BJ (cell line): ENCODE results near the gene MICAL1. TPM values are rescaled to one million over a fixed set of nuclear protein-coding genes. Genes with fewer than 3 reads are reported as not detected.

ENCODE experiments used
- CTCF ChIA-PET: fragments of 350-600 bp; formaldehyde crosslinking; extraction: SDS; loops from one replicate; lab custom pipeline; 2021; ENCODE audit warnings: antibody characterized with exemption, inconsistent platforms; lab: Yijun Ruan, JAX
- POLR2A ChIA-PET: fragments of 300-600 bp; sonication (Branson Sonifier 250); formaldehyde crosslinking; extraction: SDS; loops from one replicate; lab custom pipeline; 2021; ENCODE audit warnings: antibody characterized with exemption; lab: Charles Lee
- DNase-seq: peaks from one replicate; pipeline ENCODE4 v3.0.0-alpha.2; 2011; ENCODE audit warnings: low read depth
- H3K27me3 ChIP-seq: 2 replicates; pipeline ENCODE4 v1.6.0; 2011; ENCODE audit warnings: low read length; ENCODE audit not compliant: control insufficient read depth, insufficient read depth
- H3K36me3 ChIP-seq: 2 replicates; pipeline ENCODE4 v1.5.1; 2011; ENCODE audit warnings: low read length; ENCODE audit not compliant: control insufficient read depth, insufficient read depth
- H3K4me3 ChIP-seq: 2 replicates; pipeline ENCODE4 v1.5.1; 2011; ENCODE audit warnings: low read depth, mild to moderate bottlenecking, control low read depth, low read length
- polyA minus RNA-seq: library from RNA; depleted of rRNA, polyadenylated mRNA; stranded (reverse); fragments of >200 nt; gene quantifications from 2 replicates; pipeline ENCODE4 v1.2.3, GENCODE V29; 2011; rRNA and poly(A)+ RNA removed
- polyA plus RNA-seq: library from polyadenylated mRNA; depleted of rRNA; stranded (reverse); fragments of >200 nt; gene quantifications from 2 replicates; pipeline ENCODE4 v1.2.3, GENCODE V29; 2011; rRNA removed
- TF ChIP-seq, protein P1 (sequence below): IDR thresholded peaks from 2 replicates; pipeline ENCODE4 v1.5.1; 2011; ENCODE audit warnings: low read depth, mild to moderate bottlenecking, control low read depth, inconsistent platforms, low read length, moderate library complexity; ENCODE audit not compliant: insufficient read depth

Gene MICAL1, protein sequence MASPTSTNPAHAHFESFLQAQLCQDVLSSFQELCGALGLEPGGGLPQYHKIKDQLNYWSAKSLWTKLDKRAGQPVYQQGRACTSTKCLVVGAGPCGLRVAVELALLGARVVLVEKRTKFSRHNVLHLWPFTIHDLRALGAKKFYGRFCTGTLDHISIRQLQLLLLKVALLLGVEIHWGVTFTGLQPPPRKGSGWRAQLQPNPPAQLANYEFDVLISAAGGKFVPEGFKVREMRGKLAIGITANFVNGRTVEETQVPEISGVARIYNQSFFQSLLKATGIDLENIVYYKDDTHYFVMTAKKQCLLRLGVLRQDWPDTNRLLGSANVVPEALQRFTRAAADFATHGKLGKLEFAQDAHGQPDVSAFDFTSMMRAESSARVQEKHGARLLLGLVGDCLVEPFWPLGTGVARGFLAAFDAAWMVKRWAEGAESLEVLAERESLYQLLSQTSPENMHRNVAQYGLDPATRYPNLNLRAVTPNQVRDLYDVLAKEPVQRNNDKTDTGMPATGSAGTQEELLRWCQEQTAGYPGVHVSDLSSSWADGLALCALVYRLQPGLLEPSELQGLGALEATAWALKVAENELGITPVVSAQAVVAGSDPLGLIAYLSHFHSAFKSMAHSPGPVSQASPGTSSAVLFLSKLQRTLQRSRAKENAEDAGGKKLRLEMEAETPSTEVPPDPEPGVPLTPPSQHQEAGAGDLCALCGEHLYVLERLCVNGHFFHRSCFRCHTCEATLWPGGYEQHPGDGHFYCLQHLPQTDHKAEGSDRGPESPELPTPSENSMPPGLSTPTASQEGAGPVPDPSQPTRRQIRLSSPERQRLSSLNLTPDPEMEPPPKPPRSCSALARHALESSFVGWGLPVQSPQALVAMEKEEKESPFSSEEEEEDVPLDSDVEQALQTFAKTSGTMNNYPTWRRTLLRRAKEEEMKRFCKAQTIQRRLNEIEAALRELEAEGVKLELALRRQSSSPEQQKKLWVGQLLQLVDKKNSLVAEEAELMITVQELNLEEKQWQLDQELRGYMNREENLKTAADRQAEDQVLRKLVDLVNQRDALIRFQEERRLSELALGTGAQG
- polyA plus RNA-seq (47.3 and 84.6 TPM in 2 replicates), polyA minus RNA-seq (42.1 and 64.6 TPM in 2 replicates)

DNA sequence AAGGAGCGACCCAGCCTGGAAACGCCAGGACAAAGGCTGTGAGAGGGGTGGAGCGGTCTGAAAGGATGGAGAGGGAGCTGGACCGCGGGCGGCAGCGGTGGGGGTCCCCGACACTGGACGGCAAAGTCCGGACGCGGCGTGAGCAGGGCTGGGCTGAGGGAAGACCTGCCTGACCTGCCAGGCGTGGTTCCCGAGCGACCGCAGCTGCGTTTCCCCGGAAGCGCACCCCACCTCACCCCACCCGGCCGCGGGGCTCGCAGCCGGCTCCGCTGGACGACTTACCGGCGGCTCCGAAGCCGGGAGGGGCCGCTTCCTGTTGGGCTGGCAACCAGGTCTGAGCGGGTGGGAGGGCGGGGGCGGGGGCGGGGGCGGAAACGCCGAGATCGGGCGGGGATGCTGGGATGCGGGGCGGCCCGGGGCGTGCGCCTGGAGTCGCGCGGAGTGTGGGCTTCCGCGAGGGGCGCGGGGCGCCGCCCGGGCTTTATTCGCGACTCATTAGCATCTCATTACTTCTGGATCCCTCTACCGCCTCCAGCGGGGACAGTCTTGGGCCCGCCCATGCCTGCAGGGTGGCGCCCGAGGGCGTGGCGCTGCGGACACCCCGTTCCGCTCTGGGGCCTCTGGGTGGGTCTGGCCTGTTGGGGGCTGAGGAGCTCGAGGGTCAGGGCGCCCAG lies at the start of gene MICAL1:
Gene MICAL1 (minus strand): TSS at position 336 of the 674 bp plus-strand sequence. CDS start 1,576 bp downstream, outside the sequence.
- Histone ChIP-seq H3K4me3 (peak within 1 kb of the TSS; percentile 92), H3K36me3 (peaks cover 11% of the 10 kb centered on the region), H3K27me3 (no peaks in the 10 kb centered on the region)
- POLR2A ChIA-PET: interaction anchor here (0.5 to 0.6 kb wide), 3 partner anchors 15 to 73 kb away, joined by 4 to 16 read pairs (median 8); partner anchors contain the start of genes CD164, PPIL6 and SMPD2
- TF ChIP-seq, protein P1, sequence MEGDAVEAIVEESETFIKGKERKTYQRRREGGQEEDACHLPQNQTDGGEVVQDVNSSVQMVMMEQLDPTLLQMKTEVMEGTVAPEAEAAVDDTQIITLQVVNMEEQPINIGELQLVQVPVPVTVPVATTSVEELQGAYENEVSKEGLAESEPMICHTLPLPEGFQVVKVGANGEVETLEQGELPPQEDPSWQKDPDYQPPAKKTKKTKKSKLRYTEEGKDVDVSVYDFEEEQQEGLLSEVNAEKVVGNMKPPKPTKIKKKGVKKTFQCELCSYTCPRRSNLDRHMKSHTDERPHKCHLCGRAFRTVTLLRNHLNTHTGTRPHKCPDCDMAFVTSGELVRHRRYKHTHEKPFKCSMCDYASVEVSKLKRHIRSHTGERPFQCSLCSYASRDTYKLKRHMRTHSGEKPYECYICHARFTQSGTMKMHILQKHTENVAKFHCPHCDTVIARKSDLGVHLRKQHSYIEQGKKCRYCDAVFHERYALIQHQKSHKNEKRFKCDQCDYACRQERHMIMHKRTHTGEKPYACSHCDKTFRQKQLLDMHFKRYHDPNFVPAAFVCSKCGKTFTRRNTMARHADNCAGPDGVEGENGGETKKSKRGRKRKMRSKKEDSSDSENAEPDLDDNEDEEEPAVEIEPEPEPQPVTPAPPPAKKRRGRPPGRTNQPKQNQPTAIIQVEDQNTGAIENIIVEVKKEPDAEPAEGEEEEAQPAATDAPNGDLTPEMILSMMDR: peak; percentile 54
- CTCF ChIA-PET: interaction anchor here (0.6 to 1.2 kb wide), 4 partner anchors 9 to 39 kb away, joined by 3 to 4 read pairs (median 4); no protein-coding TSS in a partner anchor
- DNase-seq: no peak

DNA sequence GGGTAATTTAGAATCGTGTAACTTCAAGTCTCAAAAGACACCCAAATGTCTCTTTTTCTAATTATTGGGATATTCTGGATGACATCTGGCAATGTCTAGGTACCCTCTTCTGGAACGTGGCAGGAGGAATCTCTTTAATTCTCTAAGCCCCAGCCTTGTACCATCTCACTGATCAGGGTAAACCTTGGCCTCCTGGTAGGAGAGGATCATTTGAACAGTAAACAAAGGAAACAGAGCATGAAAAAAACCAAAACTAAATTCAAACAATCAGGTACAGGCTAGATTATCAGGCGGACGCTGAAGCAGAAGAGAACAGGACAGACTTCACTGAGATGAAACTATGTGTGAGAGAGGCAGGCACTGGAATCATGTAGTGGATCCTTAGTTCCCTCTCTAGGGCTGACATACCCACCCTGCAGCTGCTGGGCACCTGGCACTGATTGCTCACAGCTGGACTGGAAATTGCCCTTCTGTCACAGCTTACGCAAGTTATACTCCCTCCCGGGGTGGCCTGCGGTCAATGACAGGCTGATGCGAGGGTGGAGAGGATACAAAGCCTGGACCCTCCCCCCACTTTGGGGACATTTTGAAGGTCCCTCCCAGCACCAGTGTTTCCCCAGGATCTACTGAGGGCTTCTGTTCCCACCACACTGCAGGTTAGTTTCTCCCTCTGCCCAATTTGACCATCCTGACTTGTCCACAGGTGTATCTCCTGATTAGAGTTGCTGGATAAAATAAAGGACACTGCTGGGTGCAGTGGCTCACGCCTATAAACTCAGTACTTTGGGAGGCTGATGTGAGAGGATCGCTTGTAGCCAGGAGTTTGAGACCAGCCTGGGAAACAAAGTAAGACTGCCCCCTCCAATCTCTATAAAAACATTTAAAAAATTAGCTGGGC lies 48.0 kb upstream of the MICAL1 start:
- TF ChIP-seq, protein P1: no peak
- CTCF ChIA-PET: no interaction called here
- DNase-seq: no peak
- POLR2A ChIA-PET: no interaction called here
- no peaks in the 10 kb centered on the region for H3K36me3 ChIP-seq
- peaks cover 1% of the 10 kb centered on the region; the same call in 1 of the 2 replicates for H3K27me3 ChIP-seq
- no peak overlapping the region for H3K4me3 ChIP-seq

DNA sequence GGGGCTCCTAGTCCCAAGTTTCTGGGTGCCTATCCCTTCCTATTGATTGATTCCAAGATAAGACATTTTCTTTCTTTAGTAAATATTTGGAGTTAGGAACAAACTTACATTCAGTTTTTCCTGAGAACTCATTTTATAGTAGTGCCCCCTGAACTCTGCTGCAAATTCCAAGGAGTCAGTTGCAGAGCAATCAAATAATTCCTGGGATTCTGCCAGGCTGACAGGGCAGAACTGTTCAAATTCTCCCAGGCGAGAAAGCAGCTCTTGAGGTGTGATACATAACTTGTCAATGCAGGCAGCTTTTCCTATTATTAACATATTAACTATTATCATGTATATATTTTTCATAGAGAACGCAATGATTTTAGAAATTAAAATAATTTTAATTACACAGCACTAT lies 43.4 kb upstream of the MICAL1 start:
- no peaks in the 10 kb centered on the region for H3K36me3 ChIP-seq
- no peak overlapping the region for H3K4me3 ChIP-seq
- TF ChIP-seq, protein P1: no peak
- POLR2A ChIA-PET: no interaction called here
- H3K27me3 ChIP-seq: peaks cover 3% of the 10 kb centered on the region; the same call in 1 of the 2 replicates
- CTCF ChIA-PET: interaction anchor here (0.7 kb wide), 1 partner anchor 409 kb away, joined by 3 read pairs; no protein-coding TSS in a partner anchor
- DNase-seq: no peak

DNA sequence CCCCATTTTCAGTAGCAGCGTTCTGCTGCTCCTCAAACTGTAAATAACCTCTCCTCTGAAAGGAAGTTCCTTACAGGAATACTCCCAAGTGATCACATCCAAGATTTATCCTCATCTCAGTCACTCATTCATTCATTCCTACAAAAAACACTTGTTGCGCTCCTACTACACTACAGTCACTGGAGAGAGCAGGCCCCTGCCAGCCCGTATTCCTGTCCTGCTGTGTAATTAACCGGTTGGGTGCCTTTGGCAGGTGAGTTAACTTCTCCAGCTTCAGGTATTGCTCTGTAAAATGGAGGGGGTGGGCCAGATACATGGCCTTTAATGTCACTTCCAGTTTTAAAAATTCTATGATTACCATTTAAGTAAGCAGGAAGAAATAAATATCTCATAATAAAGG lies 42.5 kb upstream of the MICAL1 start:
- POLR2A ChIA-PET: no interaction called here
- Histone ChIP-seq H3K36me3 (no peaks in the 10 kb centered on the region), H3K4me3 (no peak overlapping the region), H3K27me3 (peaks cover 3% of the 10 kb centered on the region; the same call in 1 of the 2 replicates)
- TF ChIP-seq, protein P1: no peak
- DNase-seq: no peak
- CTCF ChIA-PET: interaction anchor here (0.9 kb wide), 1 partner anchor 9 kb away, joined by 4 read pairs; no protein-coding TSS in a partner anchor
